Right renal pelvis (tissue), 4 donors: Measurements from ENCODE around the gene ARHGAP15. TPM values are rescaled to one million over a fixed set of nuclear protein-coding genes. Genes with fewer than 3 reads are reported as not detected.
A peak's percentile ranks its signal among the peaks of the same experiment; 100 is the strongest.

Experiments
- DNase-seq, 4 donors: peaks; one replicate each; pipeline ENCODE4 v3.0.0-alpha.2; 2013; ENCODE audit warnings: low read depth in 4 of 4, low spot score in 3 of 4, missing footprints in 1 of 4
- polyA plus RNA-seq, 4 donors: library from polyadenylated mRNA; unstranded; fragments of 120-200 nt; gene quantifications; one replicate each; pipeline ENCODE4 v1.2.1, GENCODE V29; 2013; ENCODE audit not compliant: insufficient read length in 4 of 4

Gene ARHGAP15
- polyA plus RNA-seq, 4 donors: 4.3 to 7.5 (median 6.1) TPM

DNA sequence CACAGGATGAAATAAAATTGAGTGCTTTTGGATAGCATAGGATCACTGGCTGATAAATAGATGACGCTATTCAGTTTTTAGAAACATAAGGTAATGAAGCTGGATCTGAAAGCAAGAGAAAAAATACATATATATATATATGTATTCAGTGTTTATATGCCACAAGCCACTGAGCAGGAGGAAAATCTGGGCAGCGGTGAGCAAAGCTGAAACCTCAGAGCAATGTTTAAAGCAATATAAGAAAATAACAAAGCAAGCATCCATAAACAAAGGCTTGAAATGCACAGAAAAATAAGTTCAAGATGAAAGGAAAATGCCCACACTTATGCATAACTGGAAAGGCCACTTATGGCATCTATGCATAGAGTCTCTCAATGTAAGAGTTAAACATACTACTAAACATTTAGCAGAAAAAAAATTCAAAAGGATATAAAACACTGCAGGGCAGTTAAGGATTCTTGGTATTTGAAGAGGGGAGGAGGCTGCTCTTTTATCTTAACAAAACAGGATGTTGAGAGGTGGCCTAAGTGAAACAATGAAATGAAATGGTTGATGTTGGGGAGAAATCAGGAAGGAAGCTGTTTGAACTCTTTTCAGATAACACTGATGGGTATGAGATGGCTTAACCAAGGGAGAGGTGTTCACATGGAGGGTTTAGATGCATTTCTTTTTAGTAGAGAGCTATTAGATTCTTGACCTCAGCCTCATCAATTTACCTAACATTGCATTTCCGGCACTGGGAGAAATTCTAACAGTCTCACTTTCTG, 129.1 kb downstream of the ARHGAP15 start:
- DNase-seq: no peak

DNA sequence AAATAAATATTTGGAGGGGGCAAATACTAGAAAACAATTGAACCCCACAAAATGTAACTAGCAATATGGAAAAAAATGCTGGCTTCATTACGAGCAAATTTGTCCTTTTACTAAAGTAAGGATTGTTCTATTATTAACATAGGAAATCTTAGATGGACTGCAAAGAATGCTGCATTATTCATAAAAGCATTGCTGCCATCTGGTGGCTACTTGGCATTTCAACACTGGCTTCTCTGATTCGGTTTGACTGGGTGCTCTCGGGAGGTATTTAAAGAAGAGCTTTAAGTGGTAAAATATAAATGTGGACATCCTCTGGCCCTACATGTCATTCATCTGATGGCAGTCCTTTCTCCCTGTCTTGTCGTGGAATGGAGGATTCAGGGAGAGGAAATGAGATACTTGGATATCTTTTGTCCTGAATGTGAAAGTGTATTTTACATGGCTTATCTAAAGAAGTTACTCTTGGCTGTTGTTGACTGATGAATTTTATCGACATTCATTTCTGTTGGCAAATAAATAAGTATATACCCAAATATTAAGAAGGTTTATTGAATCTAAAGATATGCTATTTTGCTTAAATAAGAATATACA, 130.2 kb downstream of the ARHGAP15 start:
- DNase-seq: peak; percentile 51 to 65 (median 59)

GRCh38 chr2:143261986-143262385, 132.8 kb downstream of the ARHGAP15 start:
- DNase-seq: no peak

- DNase-seq: no peak
Measured at GRCh38 chr2:143262389-143262788, 133.2 kb downstream of the ARHGAP15 start.

GRCh38 chr2:143263066-143263625, 133.9 kb downstream of the ARHGAP15 start:
- DNase-seq: no peak

GRCh38 chr2:143264851-143265250, 135.6 kb downstream of the ARHGAP15 start:
- DNase-seq: no peak

GRCh38 chr2:143279672-143280071, 150.5 kb downstream of the ARHGAP15 start:
- DNase-seq: no peak

- no peak for DNase-seq
Measured at GRCh38 chr2:143280097-143280757, 151.0 kb downstream of the ARHGAP15 start.

GRCh38 chr2:143282684-143283083, 153.5 kb downstream of the ARHGAP15 start:
- no peak for DNase-seq

DNA sequence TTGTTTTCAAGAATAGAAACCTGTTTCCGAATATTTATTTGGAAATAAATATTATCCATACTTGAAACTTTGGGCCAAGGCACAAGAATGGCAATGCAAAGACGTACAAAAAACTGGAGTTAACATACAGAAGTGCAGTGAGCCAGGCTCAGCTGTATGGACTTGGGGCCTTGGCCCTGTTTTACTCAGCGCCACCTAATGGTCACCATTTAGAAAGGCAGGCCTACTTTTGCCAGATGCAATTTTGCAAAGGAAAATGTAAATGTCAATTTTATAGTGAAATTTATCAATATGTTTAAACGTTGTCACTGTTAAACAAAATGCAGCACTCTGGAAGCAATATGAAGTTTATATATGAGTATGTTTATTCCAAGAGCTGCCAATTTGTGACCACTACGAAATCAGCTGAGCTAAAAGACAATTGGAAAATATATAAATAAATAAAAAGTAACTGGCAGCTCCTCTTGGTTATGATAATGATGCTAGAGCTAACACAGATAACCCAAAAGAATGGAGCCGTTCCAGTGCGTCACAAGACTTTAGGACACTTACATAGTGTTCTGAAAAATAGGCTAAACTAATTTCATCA, 155.0 kb downstream of the ARHGAP15 start:
- DNase-seq: no peak

DNA sequence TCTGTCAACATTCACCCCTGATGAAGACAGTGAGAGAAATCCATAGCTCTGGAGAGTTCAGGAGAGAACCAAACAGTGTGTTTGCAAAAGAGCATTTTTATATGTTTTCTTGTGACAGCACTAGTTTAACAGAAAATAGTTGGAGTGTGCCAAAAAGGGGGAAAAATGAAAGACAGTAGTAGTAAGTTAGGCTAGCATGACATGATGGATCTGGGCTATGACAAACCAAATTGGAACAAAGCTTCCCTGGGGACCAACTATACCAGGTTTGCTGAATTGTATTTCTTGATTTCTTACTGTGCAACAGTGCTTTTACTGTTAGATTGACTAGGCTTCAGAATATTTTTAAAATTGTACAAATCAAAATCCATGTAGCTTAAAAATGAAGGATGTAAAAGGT, 159.8 kb downstream of the ARHGAP15 start:
- no peak for DNase-seq

GRCh38 chr2:143290221-143290620, 161.0 kb downstream of the ARHGAP15 start:
- no peak for DNase-seq

GRCh38 chr2:143294068-143294467, 164.8 kb downstream of the ARHGAP15 start:
- DNase-seq: no peak

GRCh38 chr2:143296089-143296488, 166.9 kb downstream of the ARHGAP15 start:
- DNase-seq: no peak

DNA sequence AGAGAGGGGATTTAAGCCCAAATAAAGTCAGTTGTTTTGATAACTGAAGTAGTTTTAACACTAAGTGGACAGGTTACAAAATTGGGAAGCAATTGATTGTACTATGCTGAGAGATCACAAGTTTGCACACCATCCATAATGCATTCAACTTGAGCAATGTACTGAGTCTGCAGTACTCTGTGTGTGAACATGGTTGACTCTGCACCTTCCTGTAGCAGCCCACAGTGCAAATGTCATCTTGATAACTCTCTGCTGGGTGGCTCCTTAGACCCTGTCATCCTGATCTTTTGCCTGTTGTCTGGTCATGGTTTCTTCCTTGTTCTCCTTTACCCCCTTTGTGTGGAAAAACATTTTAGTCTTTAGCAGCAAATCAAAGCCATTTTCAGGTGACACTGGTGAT, 168.0 kb downstream of the ARHGAP15 start:
- no peak for DNase-seq

DNA sequence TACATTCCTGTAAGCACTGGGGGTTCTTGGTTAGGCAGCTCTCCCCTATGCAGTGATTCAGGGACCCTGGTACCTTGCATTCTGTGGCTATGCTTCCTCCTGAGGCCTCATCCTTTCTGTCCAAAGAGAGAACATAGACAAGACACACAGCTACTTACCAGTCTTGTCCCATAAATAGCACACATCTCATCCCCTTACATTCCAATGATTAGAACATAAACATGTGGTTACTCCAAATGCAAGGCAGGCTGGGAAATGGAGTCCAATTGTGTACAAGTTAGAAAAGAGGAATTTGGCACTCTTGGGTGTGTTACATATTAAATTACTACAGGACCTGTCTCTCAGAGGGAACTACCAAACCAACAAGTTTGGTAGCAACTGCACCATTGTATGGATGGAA, 171.3 kb downstream of the ARHGAP15 start:
- no peak for DNase-seq

DNA sequence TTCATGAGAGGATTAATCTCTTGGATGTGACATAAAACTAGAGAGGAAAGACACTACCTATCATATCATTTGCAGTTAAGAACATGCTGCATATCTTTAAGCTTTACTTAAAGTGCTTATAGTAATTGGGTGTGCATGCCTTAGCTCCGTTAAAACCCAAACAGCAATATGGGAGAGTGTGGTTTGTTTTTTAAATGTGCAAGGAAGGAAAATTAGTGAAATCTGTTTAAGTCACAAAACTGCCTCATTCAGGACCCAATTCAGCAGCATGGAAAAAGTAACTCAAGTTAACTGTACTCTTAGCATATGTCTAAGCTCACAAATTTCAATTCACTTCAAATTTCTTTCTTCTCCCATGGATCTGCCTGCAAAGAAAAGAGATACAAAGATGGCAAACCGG, 182.2 kb downstream of the ARHGAP15 start:
- DNase-seq: no peak

- no peak for DNase-seq
Measured at GRCh38 chr2:143312441-143312840, 183.2 kb downstream of the ARHGAP15 start.

GRCh38 chr2:143313861-143314260, 184.6 kb downstream of the ARHGAP15 start:
- DNase-seq: no peak

DNA sequence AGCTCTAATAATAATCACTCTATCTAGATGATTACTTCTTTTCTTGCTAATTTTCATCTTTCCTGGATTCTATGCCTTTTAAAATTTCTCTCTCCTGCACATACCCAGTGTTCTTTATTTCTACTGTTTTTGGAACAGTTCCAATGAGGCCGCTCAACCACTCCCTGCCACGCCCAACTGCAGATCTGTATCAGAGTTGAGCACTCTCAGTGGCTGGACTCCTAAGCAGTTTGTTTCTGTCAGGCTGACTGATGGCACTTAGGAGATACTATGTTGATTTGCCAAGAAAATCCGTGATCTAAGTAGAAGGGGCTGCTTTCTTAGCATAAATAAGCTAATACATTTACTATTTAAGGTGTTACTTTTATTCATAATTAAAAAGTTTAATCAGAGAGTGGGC, 192.8 kb downstream of the ARHGAP15 start:
- DNase-seq: no peak

GRCh38 chr2:143329288-143329687, 200.1 kb downstream of the ARHGAP15 start:
- DNase-seq: no peak
